ENCODE measurements around the gene GLP1R.

Gene GLP1R

DNA sequence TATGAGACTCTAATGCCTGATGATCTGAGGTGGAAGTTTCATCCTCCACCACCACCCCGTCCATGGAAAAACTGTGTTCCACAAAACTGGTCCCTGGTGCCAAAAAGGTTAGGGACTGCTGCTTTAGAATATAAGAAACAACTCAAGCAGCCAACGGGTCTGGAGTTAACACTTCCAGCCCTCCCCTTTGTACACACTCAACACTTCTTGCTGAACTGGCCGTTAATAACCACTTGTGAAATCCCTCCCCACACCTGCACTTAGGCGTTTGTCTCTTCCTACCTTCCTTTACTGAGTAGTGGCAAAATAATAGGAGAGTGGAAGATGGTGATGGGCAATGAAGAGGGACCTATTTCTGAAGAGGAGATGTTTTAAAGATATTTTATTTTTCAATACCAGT is 55.9 kb downstream of the GLP1R start:
- no peak overlapping the region for H3K4me3 ChIP-seq (ENCODE audit: low read depth, low read length)
- TF ChIP-seq, protein P1, sequence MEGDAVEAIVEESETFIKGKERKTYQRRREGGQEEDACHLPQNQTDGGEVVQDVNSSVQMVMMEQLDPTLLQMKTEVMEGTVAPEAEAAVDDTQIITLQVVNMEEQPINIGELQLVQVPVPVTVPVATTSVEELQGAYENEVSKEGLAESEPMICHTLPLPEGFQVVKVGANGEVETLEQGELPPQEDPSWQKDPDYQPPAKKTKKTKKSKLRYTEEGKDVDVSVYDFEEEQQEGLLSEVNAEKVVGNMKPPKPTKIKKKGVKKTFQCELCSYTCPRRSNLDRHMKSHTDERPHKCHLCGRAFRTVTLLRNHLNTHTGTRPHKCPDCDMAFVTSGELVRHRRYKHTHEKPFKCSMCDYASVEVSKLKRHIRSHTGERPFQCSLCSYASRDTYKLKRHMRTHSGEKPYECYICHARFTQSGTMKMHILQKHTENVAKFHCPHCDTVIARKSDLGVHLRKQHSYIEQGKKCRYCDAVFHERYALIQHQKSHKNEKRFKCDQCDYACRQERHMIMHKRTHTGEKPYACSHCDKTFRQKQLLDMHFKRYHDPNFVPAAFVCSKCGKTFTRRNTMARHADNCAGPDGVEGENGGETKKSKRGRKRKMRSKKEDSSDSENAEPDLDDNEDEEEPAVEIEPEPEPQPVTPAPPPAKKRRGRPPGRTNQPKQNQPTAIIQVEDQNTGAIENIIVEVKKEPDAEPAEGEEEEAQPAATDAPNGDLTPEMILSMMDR (conservative IDR thresholded peaks at IDR 0.05; ENCODE audit: low read depth, low read length): no peak
- DNase-seq (ENCODE audit: low read depth): no peak

DNA sequence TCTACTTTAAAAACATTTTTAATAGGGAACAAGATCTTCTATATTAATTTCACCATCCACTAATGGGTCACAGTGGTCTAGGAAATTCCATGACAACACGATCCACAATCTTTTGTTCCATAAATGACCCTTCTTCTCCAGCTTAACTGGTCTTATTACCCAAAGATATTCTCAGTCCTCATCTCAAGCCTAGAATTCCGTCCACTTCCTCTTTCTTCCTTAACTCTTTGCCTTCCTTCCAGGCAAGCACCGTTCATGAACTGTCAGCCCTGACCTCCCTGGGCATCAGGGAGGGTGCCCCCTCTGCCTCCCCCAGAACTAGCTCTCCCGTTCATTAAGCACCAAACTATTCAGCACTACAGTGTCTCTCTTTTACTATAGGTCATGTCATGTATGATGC is 58.5 kb downstream of the GLP1R start:
- DNase-seq (ENCODE audit: low read depth): no peak
- TF ChIP-seq, protein P1 (conservative IDR thresholded peaks at IDR 0.05; ENCODE audit: low read depth, low read length): no peak
- no peak overlapping the region for H3K4me3 ChIP-seq (ENCODE audit: low read depth, low read length)

DNA sequence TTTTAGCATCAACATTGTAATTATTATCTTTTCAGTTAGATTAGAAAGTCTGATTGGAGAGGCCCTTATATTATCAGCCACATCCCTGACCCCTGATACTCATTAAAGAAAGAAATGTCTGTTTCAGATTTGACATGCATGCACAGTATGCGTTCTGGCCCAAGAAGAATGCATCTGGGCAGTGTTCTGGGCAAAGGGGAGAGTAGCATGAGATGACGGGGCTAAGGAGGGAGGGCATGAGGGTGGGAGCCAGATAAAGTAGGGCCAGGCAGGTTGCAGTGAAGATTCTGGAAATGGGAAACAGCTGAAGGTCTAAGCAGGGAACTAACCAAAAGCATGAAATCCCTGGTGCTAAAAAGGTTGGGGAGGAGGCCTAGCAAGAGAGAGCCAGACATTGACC is 59.1 kb downstream of the GLP1R start:
- TF ChIP-seq, protein P1 (conservative IDR thresholded peaks at IDR 0.05; ENCODE audit: low read depth, low read length): no peak
- H3K4me3 ChIP-seq (ENCODE audit: low read depth, low read length): no peak overlapping the region
- DNase-seq (ENCODE audit: low read depth): no peak

DNA sequence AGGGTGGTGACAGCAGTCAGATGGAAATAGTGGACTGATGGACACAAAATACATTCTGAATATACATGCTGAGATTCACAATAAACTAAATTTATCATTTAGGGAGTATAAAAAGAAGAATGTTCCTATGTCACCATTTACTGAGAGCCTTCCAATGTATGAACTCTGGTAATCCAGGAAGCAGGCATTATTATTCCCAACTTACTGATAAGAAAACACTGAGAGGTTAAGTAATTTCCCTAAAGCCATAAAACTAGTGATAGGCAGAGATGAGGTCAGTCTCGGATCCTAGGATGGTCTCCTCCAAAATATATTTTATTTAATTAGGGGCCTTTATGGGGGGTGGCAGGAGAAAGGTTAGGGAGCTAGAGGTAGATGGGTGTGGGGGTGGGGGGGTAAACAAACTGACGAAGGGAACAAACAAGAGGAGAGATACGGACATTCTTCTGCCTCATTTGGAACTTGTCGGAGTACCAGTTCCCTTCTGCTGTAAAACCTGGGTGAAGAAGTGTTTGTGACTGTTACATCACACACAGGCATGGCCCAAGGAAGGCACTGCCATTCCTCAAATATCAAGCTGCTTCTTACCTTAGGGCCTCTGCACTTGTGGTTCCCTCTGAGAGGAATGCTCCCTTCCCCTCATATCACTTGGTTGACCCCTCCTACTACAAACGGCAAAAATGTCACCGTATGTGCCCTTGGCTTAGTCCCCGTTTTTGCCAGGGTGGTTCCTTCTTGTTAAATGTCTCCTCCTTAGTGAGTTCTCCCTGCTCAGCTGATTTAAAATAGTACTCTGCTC is 59.7 kb downstream of the GLP1R start:
- TF ChIP-seq, protein P1 (conservative IDR thresholded peaks at IDR 0.05; ENCODE audit: low read depth, low read length): no peak
- H3K4me3 ChIP-seq (ENCODE audit: low read depth, low read length): no peak overlapping the region
- no peak for DNase-seq (ENCODE audit: low read depth)

DNA sequence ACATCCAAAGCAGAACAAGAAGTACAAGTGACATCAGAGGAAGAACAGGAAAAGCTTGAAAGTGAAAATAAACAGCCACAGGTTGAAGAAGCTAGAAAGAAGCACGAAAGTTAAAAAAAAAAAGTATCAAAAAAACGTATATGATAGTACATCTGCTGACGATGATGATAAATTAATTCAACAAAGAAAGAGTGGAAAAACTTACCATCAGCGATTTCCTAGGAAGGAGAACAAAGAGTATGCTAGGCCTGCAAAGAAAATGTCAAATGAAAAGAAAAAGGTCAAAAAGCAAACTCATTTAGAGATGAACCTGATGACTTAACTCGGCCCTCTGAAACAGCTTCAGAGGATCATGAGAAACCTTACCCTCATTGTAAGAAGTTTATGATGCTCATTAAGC is 62.7 kb downstream of the GLP1R start:
- TF ChIP-seq, protein P1 (conservative IDR thresholded peaks at IDR 0.05; ENCODE audit: low read depth, low read length): no peak
- DNase-seq (ENCODE audit: low read depth): no peak
- H3K4me3 ChIP-seq (ENCODE audit: low read depth, low read length): no peak overlapping the region

DNA sequence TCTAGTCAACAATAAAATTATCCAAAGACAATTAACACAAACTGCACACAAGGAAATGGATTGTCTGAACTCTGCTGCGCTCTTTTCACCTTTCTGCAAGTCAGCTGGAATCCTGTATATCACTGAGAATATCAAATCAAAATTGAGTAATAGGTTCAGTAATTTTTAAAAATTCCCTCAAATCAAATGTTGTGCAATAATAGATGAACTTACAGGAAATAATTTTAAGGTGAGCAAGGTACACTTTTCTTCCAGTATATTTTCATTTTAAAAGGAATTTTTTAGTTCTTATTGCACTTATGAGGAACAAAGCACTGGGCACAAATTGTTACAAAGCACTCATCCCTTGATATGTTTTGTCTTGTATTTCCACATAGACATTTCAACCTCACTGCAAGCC is 65.2 kb downstream of the GLP1R start:
- no peak overlapping the region for H3K4me3 ChIP-seq (ENCODE audit: low read depth, low read length)
- no peak for DNase-seq (ENCODE audit: low read depth)
- TF ChIP-seq, protein P1 (conservative IDR thresholded peaks at IDR 0.05; ENCODE audit: low read depth, low read length): no peak

DNA sequence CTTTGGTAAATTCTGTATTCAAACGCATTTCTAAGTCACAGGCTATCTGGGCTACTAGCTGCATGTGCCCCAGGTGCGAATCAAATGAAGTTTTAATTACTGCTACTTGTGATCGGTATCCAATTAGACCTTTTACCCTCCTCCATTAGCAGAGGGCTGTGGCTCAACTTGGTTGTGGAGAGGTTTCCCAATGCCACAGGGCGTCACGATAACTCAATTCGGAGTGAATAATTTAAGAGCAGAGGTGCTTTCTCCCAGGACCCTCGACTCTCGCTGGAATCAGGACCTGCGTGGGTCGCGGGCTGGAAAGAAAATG is 65.8 kb downstream of the GLP1R start:
- no peak for DNase-seq (ENCODE audit: low read depth)
- peak overlapping the region; percentile 84 for H3K4me3 ChIP-seq (ENCODE audit: low read depth, low read length)
- TF ChIP-seq, protein P1 (conservative IDR thresholded peaks at IDR 0.05; ENCODE audit: low read depth, low read length): no peak
